Activated T-helper 1 cell treated with anti-CD3 and anti-CD28 coated beads, Interleukin-2, amount 50 U/mL, for 16 hours (primary cell): ENCODE data around the gene KLK8.

ENCODE experiments used
- DNase-seq, 2 donors: peaks; one replicate each; pipeline ENCODE4 v3.0.0-alpha.2; 2020; ENCODE audit warnings: low read depth in 1 of 2, low spot score in 1 of 2

KLK8 gene

GRCh38 chr19:51018745-51019543, 17.5 kb upstream of the KLK8 start:
- no peak for DNase-seq

GRCh38 chr19:51016798-51017683, 15.6 kb upstream of the KLK8 start:
- DNase-seq = peak in 1 of 2 donors; percentile 8

GRCh38 chr19:51015691-51016267, 14.4 kb upstream of the KLK8 start:
- DNase-seq = no peak

- DNase-seq = no peak
Measured at GRCh38 chr19:51014242-51014641, 12.8 kb upstream of the KLK8 start.

- DNase-seq = no peak
Measured at GRCh38 chr19:51012661-51013190, 11.3 kb upstream of the KLK8 start.

- DNase-seq = no peak
Measured at GRCh38 chr19:51010066-51010795, 8.8 kb upstream of the KLK8 start.

GRCh38 chr19:51009061-51009891, 7.9 kb upstream of the KLK8 start:
- no peak for DNase-seq

- DNase-seq = no peak
Measured at GRCh38 chr19:51007488-51007887, 6.1 kb upstream of the KLK8 start.

- no peak for DNase-seq
Measured at GRCh38 chr19:51006406-51006805, 5.0 kb upstream of the KLK8 start.

- DNase-seq = no peak
Measured at GRCh38 chr19:51005248-51005647, 3.8 kb upstream of the KLK8 start.

- DNase-seq = no peak
Measured at GRCh38 chr19:51003316-51003715, 1.9 kb upstream of the KLK8 start.

- no peak for DNase-seq
Measured at GRCh38 chr19:51002542-51003311, 1.3 kb upstream of the KLK8 start.

- DNase-seq = no peak
Measured at GRCh38 chr19:51002089-51002532, 707 bp upstream of the KLK8 start.

- no peak for DNase-seq
Measured at GRCh38 chr19:51000981-51001380, 423 bp downstream of the KLK8 start.

- DNase-seq = no peak
Measured at GRCh38 chr19:51000426-51000825, 978 bp downstream of the KLK8 start.

GRCh38 chr19:50998686-50999085, 2.7 kb downstream of the KLK8 start:
- DNase-seq = no peak

- no peak for DNase-seq
Measured at GRCh38 chr19:50998061-50998460, 3.3 kb downstream of the KLK8 start.

GRCh38 chr19:50994129-50994528, 7.3 kb downstream of the KLK8 start:
- DNase-seq = no peak

- no peak for DNase-seq
Measured at GRCh38 chr19:50992666-50993035, 8.8 kb downstream of the KLK8 start.
